GM12878 (cell line): ENCODE data around the gene SLC35A2. TPM values are rescaled to one million over a fixed set of nuclear protein-coding genes. Genes with fewer than 3 reads are reported as not detected.

Experiments
- CHD1 ChIP-seq: IDR thresholded peaks from 2 replicates; pipeline ENCODE4 v1.6.1; 2012; ENCODE audit warnings: low read depth, low read length, improper control_type of control experiment
- CHD2 ChIP-seq: IDR thresholded peaks from 2 replicates; pipeline ENCODE4 v1.6.1; 2011; ENCODE audit warnings: low read depth, low read length, improper control_type of control experiment, borderline replicate concordance
- ETV6 ChIP-seq, 2 experiments: fragments of 450-650 bp in 1 of 2; IDR thresholded peaks in 1 of 2; conservative IDR thresholded peaks in 1 of 2; 2 replicates each; pipeline ENCODE4 v1.6.1; 2014; ENCODE audit warnings: antibody characterized with exemption in 1 of 2, borderline replicate concordance in 1 of 2, low read depth in 1 of 2, mild to moderate bottlenecking in 1 of 2, moderate library complexity in 1 of 2
- HDGF ChIP-seq: fragments of 450-650 bp; IDR thresholded peaks from 2 replicates; pipeline ENCODE4 v1.6.1; 2016; ENCODE audit warnings: antibody characterized with exemption
- IRF3 ChIP-seq: fragments of 450-650 bp; IDR thresholded peaks from 2 replicates; pipeline ENCODE4 v1.6.1; 2014; ENCODE audit warnings: mild to moderate bottlenecking
- NFXL1 ChIP-seq: fragments of 450-650 bp; IDR thresholded peaks from 2 replicates; pipeline ENCODE4 v1.6.1; 2017; ENCODE audit warnings: antibody characterized with exemption, mild to moderate bottlenecking, borderline replicate concordance
- NFYA ChIP-seq: IDR thresholded peaks from 2 replicates; pipeline ENCODE4 v1.6.1; 2011; ENCODE audit warnings: low read depth, mild to moderate bottlenecking, low read length, improper control_type of control experiment, borderline replicate concordance
- NRF1 ChIP-seq: conservative IDR thresholded peaks from 2 replicates; pipeline ENCODE4 v1.6.1; 2011; ENCODE audit warnings: mild to moderate bottlenecking, low read depth, low read length, improper control_type of control experiment
- POLR2A ChIP-seq: IDR thresholded peaks from 2 replicates; pipeline ENCODE4 v1.6.1; 2011; ENCODE audit warnings: low read depth, mild to moderate bottlenecking, low read length
- RB1 ChIP-seq: fragments of 450-650 bp; formaldehyde crosslinking; IDR thresholded peaks from 2 replicates; pipeline ENCODE4 v1.6.1; 2017; ENCODE audit warnings: mild to moderate bottlenecking, borderline replicate concordance
- SKIL ChIP-seq: fragments of 450-650 bp; IDR thresholded peaks from 2 replicates; pipeline ENCODE4 v1.6.1; 2017; ENCODE audit warnings: mild to moderate bottlenecking, low read depth, inconsistent platforms; ENCODE audit not compliant: poor library complexity, severe bottlenecking
- SP1 ChIP-seq: IDR thresholded peaks from one replicate; pipeline ENCODE4 v1.6.1; 2011; ENCODE audit warnings: low read depth, low read length
- STAT3 ChIP-seq: IDR thresholded peaks from 2 replicates; pipeline ENCODE4 v1.6.1; 2011; ENCODE audit warnings: low read depth, low read length, improper control_type of control experiment
- SUZ12 ChIP-seq: fragments of 200-600 bp; sonication (generic); IDR thresholded peaks from one replicate; pipeline ENCODE4 v1.6.1; 2018; ENCODE audit warnings: antibody characterized with exemption, mild to moderate bottlenecking; ENCODE audit not compliant: unreplicated experiment
- TCF7 ChIP-seq: IDR thresholded peaks from 2 replicates; pipeline ENCODE4 v1.6.1; 2014; ENCODE audit warnings: antibody characterized with exemption, borderline replicate concordance
- ZNF274 ChIP-seq: IDR thresholded peaks from one replicate; pipeline ENCODE4 v1.8.0; 2011; ENCODE audit not compliant: insufficient read length, insufficient read depth
- ZSCAN29 ChIP-seq: fragments of 450-650 bp; IDR thresholded peaks from 2 replicates; pipeline ENCODE4 v1.6.1; 2017; ENCODE audit warnings: mild to moderate bottlenecking, moderate library complexity
- polyA plus RNA-seq, 11 experiments: library from polyadenylated mRNA; depleted of rRNA in 4 of 11; unstranded in 6 of 11; stranded (reverse) in 5 of 11; fragments of >200 nt; fragmentation: Nextera tagmentation in 4 of 11; fragmentation: Illumina TruSeq in 1 of 11; extraction: Ambion mirVana in 4 of 11; extraction: Trizol in 1 of 11; gene quantifications; 1 replicate in 1 of 11; 2 replicates in 10 of 11; pipeline versions ENCODE4 v1.2.1 to v1.2.3, GENCODE V29; 2011 to 2016; ENCODE audit warnings: inconsistent platforms in 2 of 11, missing spikeins in 2 of 11, low read depth in 1 of 11
- total RNA-seq, 4 experiments: library from RNA; depleted of rRNA in 3 of 4; stranded (reverse); fragments of >200 nt in 3 of 4; fragmentation: Illumina TruSeq in 1 of 4; extraction: Trizol in 1 of 4; gene quantifications; 2 replicates each; pipeline versions ENCODE4 v1.2.1 to v1.2.3, GENCODE V29; 2013 to 2021
- TF ChIP-seq, protein P1 (sequence below): fragments of 450-650 bp; IDR thresholded peaks from 2 replicates; pipeline ENCODE4 v1.6.1; 2016; ENCODE audit warnings: mild to moderate bottlenecking
- TF ChIP-seq, protein P2 (sequence below): IDR thresholded peaks from 2 replicates; pipeline ENCODE4 v1.6.1; 2012; ENCODE audit warnings: low read length, inconsistent platforms
- TF ChIP-seq, protein P3 (sequence below): fragments of 450-650 bp; IDR thresholded peaks from 2 replicates; pipeline ENCODE4 v1.6.1; 2016; ENCODE audit warnings: mild to moderate bottlenecking

Gene SLC35A2
- total and polyA plus RNA-seq, 10 of the 15 experiments (the other 5 are each of a cell fraction or from before 2014, with no cell fraction given) = 2.1 to 27.4 (median 14.9) TPM

GRCh38 chrX:48918643-48919340 is 7.3 kb upstream of the SLC35A2 start, which contains the start of gene PIM2 (continued):
- TF ChIP-seq NFYA (no peak), ETV6 (conservative IDR thresholded peaks at IDR 0.05 in 1 of 2, IDR thresholded peaks at IDR 0.05 in 1 of 2; ENCODE audit: borderline replicate concordance in 1 of 2, low read depth in 1 of 2) (no peak), TCF7 (no peak), POLR2A (peak; percentile 95), SUZ12 (no peak), CHD2 (no peak), SP1 (peak; percentile 80), ZSCAN29 (no peak), SKIL (no peak), NFXL1 (no peak), STAT3 (no peak), ZNF274 (no peak), NRF1 (no peak), HDGF (no peak), IRF3 (peak; percentile 49; the same call in 1 of the 2 replicates), RB1 (no peak), CHD1 (no peak)
- TF ChIP-seq, protein P1, sequence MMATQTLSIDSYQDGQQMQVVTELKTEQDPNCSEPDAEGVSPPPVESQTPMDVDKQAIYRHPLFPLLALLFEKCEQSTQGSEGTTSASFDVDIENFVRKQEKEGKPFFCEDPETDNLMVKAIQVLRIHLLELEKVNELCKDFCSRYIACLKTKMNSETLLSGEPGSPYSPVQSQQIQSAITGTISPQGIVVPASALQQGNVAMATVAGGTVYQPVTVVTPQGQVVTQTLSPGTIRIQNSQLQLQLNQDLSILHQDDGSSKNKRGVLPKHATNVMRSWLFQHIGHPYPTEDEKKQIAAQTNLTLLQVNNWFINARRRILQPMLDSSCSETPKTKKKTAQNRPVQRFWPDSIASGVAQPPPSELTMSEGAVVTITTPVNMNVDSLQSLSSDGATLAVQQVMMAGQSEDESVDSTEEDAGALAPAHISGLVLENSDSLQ = peak; percentile 34; the same call in 1 of the 2 replicates
- TF ChIP-seq, protein P2, sequence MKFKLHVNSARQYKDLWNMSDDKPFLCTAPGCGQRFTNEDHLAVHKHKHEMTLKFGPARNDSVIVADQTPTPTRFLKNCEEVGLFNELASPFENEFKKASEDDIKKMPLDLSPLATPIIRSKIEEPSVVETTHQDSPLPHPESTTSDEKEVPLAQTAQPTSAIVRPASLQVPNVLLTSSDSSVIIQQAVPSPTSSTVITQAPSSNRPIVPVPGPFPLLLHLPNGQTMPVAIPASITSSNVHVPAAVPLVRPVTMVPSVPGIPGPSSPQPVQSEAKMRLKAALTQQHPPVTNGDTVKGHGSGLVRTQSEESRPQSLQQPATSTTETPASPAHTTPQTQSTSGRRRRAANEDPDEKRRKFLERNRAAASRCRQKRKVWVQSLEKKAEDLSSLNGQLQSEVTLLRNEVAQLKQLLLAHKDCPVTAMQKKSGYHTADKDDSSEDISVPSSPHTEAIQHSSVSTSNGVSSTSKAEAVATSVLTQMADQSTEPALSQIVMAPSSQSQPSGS = 0 out of 2 replicates have a peak, but pooled peaks have one; percentile 48
- TF ChIP-seq, protein P3, sequence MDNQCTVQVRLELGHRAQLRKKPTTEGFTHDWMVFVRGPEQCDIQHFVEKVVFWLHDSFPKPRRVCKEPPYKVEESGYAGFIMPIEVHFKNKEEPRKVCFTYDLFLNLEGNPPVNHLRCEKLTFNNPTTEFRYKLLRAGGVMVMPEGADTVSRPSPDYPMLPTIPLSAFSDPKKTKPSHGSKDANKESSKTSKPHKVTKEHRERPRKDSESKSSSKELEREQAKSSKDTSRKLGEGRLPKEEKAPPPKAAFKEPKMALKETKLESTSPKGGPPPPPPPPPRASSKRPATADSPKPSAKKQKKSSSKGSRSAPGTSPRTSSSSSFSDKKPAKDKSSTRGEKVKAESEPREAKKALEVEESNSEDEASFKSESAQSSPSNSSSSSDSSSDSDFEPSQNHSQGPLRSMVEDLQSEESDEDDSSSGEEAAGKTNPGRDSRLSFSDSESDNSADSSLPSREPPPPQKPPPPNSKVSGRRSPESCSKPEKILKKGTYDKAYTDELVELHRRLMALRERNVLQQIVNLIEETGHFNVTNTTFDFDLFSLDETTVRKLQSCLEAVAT = peak; percentile 96
